Activated naive CD4-positive, alpha-beta T cell (primary cell): ENCODE measurements around the gene FAM118B.

Experiments
- DNase-seq, 4 experiments: peaks; one replicate each; lab custom pipeline; 2025; lab: John Stamatoyannopoulos, UW

Gene FAM118B

GRCh38 chr11:126311401-126312291, 100.1 kb downstream of the FAM118B start:
- DNase-seq = no peak
